Right atrium auricular region (tissue), 2 donors: Measurements from ENCODE around the gene GPHN. TPM values are rescaled to one million over a fixed set of nuclear protein-coding genes. Genes with fewer than 3 reads are reported as not detected.
"Not testable (repeated sequence)": the region's sequence is repeated elsewhere in the genome, so short reads cannot be mapped to it uniquely, and the experiment has no call there.

Experiments used
- DNase-seq: peaks from one replicate; pipeline ENCODE4 v3.0.0-alpha.2; 2019; ENCODE audit warnings: low spot score
- H3K27ac ChIP-seq, 2 donors: fragments of 200-600 bp; sonication (generic); 1 replicate in 1 of 2; 2 replicates in 1 of 2; pipeline ENCODE4 v1.5.1; 2016 to 2019
- H3K27me3 ChIP-seq, 2 donors: fragments of 200-600 bp; sonication (generic); one replicate each; pipeline versions ENCODE4 v1.5.1 to v1.6.0; 2017 to 2019
- H3K36me3 ChIP-seq: fragments of 200-600 bp; sonication (generic); one replicate; pipeline ENCODE4 v1.5.1; 2016
- H3K4me1 ChIP-seq, 2 donors: fragments of 200-600 bp; sonication (generic); one replicate each; pipeline versions ENCODE4 v1.5.1 to v1.6.0; 2017 to 2019
- H3K4me3 ChIP-seq, 2 donors: fragments of 200-600 bp; sonication (generic); 1 replicate in 1 of 2; 2 replicates in 1 of 2; pipeline ENCODE4 v1.5.1; 2017 to 2019; ENCODE audit warnings: mild to moderate bottlenecking in 1 of 2, moderate library complexity in 1 of 2
- H3K9me3 ChIP-seq, 2 donors: fragments of 200-600 bp; sonication (generic); one replicate each; pipeline ENCODE4 v1.5.1; 2019
- CTCF ChIP-seq, 2 donors: fragments of 200-600 bp; sonication (generic); IDR thresholded peaks; one replicate each; pipeline ENCODE4 v1.5.1; 2019; ENCODE audit warnings: antibody characterized with exemption in 2 of 2
- total RNA-seq, 2 donors: library from RNA; depleted of rRNA; stranded (reverse); fragments of >200 nt; gene quantifications; one replicate each; pipeline ENCODE4 v1.1.0, GENCODE V29; 2016

The GPHN gene
- total RNA-seq, 2 donors from 2014 or later, result 14.9 TPM

DNA sequence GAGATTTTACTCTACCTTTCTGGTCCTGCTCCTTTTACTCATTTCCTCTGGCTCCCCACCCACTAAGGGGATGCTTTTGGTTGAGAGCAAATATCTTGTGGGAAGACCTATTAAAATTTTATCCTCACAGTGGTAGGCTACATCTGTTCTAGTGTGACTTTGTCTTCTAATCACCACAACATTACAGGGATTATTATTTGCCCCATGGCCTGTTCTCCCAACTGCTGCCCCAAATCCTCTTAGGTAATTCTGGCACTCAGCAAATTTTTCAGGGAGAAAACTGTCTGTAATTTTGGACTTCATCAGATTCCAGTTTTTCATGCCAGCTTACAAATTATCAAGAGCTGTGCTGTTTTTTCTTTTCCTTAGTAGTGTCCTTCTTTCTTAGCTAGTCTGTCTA, 172.3 kb downstream of the GPHN start:
- no peaks in the 10 kb centered on the region for H3K36me3 ChIP-seq
- no peaks in the 10 kb centered on the region for H3K27me3 ChIP-seq
- no peak overlapping the region for H3K4me3 ChIP-seq
- TF ChIP-seq CTCF (IDR thresholded peaks at IDR 0.05), result no peak
- H3K9me3 ChIP-seq, result peaks cover 0 to 39% of the 10 kb centered on the region in 2 donors
- H3K27ac ChIP-seq, result no peak overlapping the region
- no peaks in the 10 kb centered on the region for H3K4me1 ChIP-seq
- no peak for DNase-seq

- TF ChIP-seq CTCF (IDR thresholded peaks at IDR 0.05), result no peak
- H3K27ac ChIP-seq, result no peak overlapping the region
- H3K9me3 ChIP-seq, result no peaks in the 10 kb centered on the region
- H3K27me3 ChIP-seq, result no peaks in the 10 kb centered on the region
- H3K4me1 ChIP-seq, result no peaks in the 10 kb centered on the region
- H3K36me3 ChIP-seq, result no peaks in the 10 kb centered on the region
- no peak overlapping the region for H3K4me3 ChIP-seq
- DNase-seq, result no peak
These were observed 188.4 kb downstream of the GPHN start for GRCh38 chr14:66696326-66696725.

GRCh38 chr14:66698503-66698902, 190.6 kb downstream of the GPHN start:
- Histone ChIP-seq H3K4me1 (no peaks in the 10 kb centered on the region), H3K27me3 (no peaks in the 10 kb centered on the region), H3K4me3 (no peak overlapping the region), H3K27ac (no peak overlapping the region), H3K36me3 (no peaks in the 10 kb centered on the region), H3K9me3 (no peaks in the 10 kb centered on the region)
- TF ChIP-seq CTCF (IDR thresholded peaks at IDR 0.05), result no peak
- no peak for DNase-seq

GRCh38 chr14:66701813-66702212, 193.9 kb downstream of the GPHN start:
- no peak for DNase-seq
- no peak for TF ChIP-seq CTCF (IDR thresholded peaks at IDR 0.05)
- Histone ChIP-seq H3K27me3 (no peaks in the 10 kb centered on the region), H3K4me1 (no peaks in the 10 kb centered on the region), H3K9me3 (peaks cover 0 to 8% of the 10 kb centered on the region in 2 donors), H3K36me3 (no peaks in the 10 kb centered on the region), H3K4me3 (no peak overlapping the region), H3K27ac (no peak overlapping the region)

- Histone ChIP-seq H3K4me1 (no peaks in the 10 kb centered on the region), H3K27ac (no peak overlapping the region), H3K27me3 (no peaks in the 10 kb centered on the region), H3K9me3 (peaks cover 0 to 8% of the 10 kb centered on the region in 2 donors), H3K36me3 (no peaks in the 10 kb centered on the region), H3K4me3 (no peak overlapping the region)
- no peak for DNase-seq
- no peak for TF ChIP-seq CTCF (IDR thresholded peaks at IDR 0.05)
These were observed 200.3 kb downstream of the GPHN start for GRCh38 chr14:66708267-66708666.

- no peak for TF ChIP-seq CTCF (IDR thresholded peaks at IDR 0.05)
- H3K36me3 ChIP-seq, result no peaks in the 10 kb centered on the region
- H3K9me3 ChIP-seq, result peaks cover 0 to 8% of the 10 kb centered on the region in 2 donors
- no peaks in the 10 kb centered on the region for H3K4me1 ChIP-seq
- no peak overlapping the region for H3K27ac ChIP-seq
- no peak for DNase-seq
- H3K4me3 ChIP-seq, result no peak overlapping the region
- H3K27me3 ChIP-seq, result no peaks in the 10 kb centered on the region
These were observed 201.3 kb downstream of the GPHN start for GRCh38 chr14:66709291-66709690.

- not testable (repeated sequence) for H3K4me1 ChIP-seq, H3K4me3 ChIP-seq, DNase-seq, H3K27me3 ChIP-seq, H3K36me3 ChIP-seq, H3K27ac ChIP-seq, H3K9me3 ChIP-seq
These were observed 206.3 kb downstream of the GPHN start for GRCh38 chr14:66714291-66714690.

DNA sequence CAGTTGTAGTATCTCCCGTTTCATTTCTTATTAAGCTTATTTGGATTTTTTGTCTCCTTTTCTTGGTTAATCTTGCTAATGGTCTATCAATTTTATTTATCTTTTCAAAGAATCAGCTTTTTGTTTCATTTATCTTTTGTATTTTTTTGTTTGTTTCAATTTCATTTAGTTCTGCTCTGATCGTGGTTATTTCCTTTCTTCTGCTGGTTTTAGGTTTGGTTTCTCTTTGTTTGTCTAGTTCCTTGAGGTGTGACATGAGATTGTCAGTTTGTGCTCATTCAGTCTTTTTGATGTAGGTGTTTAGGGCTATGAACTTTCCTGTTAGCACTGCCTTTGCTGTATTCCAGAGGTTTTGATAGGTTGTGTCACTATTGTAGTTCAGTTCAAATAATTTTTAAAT, 207.4 kb downstream of the GPHN start:
- not testable (repeated sequence) for H3K4me1 ChIP-seq, DNase-seq, H3K4me3 ChIP-seq, H3K27me3 ChIP-seq, H3K36me3 ChIP-seq, H3K27ac ChIP-seq, H3K9me3 ChIP-seq
